Breast epithelium (tissue), 3 donors: ENCODE results near the gene AGAP3.

Source experiments
- POLR2A ChIP-seq: fragments of 450-650 bp; IDR thresholded peaks from one replicate; pipeline ENCODE4 v1.6.1; 2016; ENCODE audit warnings: antibody characterized with exemption, mild to moderate bottlenecking, moderate library complexity
- TF ChIP-seq, protein P1 (sequence below), 3 donors: fragments of 450-650 bp; IDR thresholded peaks; one replicate each; pipeline ENCODE4 v1.5.1; 2016 to 2017; ENCODE audit warnings: antibody characterized with exemption in 3 of 3, mild to moderate bottlenecking in 3 of 3, moderate library complexity in 3 of 3

GRCh38 chr7:151130741-151131157 lies 44.5 kb downstream of the AGAP3 start:
- no peak for TF ChIP-seq POLR2A
- TF ChIP-seq, protein P1, sequence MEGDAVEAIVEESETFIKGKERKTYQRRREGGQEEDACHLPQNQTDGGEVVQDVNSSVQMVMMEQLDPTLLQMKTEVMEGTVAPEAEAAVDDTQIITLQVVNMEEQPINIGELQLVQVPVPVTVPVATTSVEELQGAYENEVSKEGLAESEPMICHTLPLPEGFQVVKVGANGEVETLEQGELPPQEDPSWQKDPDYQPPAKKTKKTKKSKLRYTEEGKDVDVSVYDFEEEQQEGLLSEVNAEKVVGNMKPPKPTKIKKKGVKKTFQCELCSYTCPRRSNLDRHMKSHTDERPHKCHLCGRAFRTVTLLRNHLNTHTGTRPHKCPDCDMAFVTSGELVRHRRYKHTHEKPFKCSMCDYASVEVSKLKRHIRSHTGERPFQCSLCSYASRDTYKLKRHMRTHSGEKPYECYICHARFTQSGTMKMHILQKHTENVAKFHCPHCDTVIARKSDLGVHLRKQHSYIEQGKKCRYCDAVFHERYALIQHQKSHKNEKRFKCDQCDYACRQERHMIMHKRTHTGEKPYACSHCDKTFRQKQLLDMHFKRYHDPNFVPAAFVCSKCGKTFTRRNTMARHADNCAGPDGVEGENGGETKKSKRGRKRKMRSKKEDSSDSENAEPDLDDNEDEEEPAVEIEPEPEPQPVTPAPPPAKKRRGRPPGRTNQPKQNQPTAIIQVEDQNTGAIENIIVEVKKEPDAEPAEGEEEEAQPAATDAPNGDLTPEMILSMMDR (IDR thresholded peaks at IDR 0.05): no peak
